Hematopoietic multipotent progenitor cell treated with erythropoietin and hydrocortisone succinate and interleukin-3 and kit ligand, for 4 days (in vitro differentiated cells): ENCODE measurements around the gene AOC3.
"Not testable (repeated sequence)": the region's sequence is repeated elsewhere in the genome, so short reads cannot be mapped to it uniquely, and the experiment has no call there.

Experiments used
- DNase-seq: peaks from one replicate; pipeline ENCODE4 v3.0.0-alpha.2; 2015

Gene AOC3

GRCh38 chr17:42844761-42845555 is 6.0 kb upstream of the AOC3 start:
- no peak for DNase-seq

GRCh38 chr17:42845556-42845917 is 5.5 kb upstream of the AOC3 start:
- no peak for DNase-seq

DNA sequence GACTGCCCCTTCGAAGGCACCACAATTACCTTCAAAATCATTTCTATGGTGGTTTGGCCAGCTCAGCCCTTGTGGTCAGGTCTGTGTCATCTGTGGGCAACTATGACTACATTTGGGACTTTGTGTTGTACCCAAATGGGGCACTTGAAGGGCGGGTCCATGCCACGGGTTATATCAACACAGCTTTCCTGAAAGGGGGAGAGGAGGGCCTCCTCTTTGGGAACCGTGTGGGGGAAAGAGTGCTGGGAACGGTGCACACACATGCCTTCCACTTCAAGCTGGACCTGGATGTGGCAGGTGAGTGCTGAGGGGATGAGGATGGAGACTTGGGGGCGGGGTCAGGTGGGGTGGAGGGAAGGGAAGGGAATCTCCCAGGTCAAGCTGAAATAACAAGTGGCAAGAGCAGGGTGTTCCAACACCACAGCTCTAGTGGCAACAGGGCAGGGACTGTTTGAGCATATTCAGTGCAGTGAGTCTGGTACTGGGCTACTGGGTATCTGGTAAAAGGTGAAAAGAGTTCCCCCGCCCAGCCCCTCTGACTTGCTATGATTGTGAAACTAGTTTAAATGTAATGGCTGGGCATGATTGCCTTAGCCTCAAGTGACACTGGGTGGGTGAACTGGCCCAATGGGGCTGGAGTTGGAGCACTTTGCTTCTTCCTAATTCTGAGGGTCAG is 4.9 kb upstream of the AOC3 start:
- no peak for DNase-seq

DNA sequence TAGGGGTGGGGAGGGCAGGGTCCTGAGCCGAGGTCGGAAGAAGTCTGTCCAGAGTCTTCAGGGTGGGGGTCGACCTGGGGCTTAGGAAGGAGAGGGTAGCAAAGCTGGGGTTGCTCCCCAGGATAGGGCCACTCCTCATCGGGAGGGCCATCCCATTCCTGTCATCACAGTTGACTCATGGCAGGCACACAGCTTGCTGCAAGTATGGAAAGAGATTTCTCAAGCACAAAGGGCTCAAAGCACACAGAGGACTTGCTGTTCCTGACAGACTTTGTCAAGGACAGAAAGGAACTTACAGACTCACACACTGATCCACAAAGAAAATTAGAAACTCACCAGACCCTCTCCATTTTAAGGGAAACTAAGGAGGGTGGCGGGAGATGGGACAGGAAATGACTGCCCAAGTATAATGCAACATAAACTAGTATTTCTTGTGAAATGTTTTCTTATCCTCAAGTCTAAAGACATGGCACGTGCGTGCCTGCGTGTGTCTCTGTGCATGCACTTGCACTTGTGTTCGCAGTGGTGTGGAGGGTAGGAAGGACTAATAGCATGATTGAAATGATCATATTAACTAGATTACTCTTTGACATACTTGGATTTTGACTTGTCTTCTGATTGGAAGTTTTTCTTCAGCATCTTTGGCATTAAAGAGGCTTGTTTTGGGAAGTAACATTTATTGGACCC is 4.3 kb upstream of the AOC3 start:
- no peak for DNase-seq

GRCh38 chr17:42848093-42848492 is 2.9 kb upstream of the AOC3 start:
- DNase-seq, result no peak

- no peak for DNase-seq
Measured at GRCh38 chr17:42849031-42849430, 2.0 kb upstream of the AOC3 start.

DNA sequence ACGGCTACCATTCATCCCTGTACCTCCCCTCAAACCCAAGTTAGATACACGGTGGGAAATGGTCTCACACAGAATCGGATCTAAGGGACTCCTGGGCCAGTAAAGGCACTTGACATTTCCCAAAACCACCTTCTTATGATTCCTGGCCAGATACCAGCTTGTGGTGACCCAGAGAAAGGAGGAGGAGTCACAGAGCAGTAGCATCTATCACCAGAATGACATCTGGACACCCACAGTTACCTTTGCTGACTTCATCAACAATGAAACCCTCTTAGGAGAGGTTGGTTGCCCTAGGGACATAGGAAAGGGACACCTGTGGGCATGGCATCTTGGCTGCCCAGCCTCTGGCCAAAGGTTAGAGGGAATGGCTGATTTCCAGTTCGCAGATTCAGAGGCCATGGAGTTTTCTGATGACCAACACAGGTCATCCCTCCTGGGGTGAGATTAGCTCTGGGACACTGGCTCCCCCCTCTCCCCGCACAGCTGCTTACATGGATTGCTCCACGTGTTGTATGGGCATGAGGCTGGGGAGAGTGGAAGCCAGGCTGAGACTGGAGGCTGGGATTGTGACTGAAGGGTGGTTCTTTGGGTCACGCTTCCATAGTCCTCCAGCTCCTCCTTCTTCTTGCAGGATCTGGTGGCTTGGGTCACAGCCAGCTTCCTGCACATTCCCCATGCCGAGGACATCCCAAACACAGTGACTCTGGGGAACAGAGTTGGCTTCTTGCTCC is 1.4 kb upstream of the AOC3 start:
- DNase-seq, result no peak

DNA sequence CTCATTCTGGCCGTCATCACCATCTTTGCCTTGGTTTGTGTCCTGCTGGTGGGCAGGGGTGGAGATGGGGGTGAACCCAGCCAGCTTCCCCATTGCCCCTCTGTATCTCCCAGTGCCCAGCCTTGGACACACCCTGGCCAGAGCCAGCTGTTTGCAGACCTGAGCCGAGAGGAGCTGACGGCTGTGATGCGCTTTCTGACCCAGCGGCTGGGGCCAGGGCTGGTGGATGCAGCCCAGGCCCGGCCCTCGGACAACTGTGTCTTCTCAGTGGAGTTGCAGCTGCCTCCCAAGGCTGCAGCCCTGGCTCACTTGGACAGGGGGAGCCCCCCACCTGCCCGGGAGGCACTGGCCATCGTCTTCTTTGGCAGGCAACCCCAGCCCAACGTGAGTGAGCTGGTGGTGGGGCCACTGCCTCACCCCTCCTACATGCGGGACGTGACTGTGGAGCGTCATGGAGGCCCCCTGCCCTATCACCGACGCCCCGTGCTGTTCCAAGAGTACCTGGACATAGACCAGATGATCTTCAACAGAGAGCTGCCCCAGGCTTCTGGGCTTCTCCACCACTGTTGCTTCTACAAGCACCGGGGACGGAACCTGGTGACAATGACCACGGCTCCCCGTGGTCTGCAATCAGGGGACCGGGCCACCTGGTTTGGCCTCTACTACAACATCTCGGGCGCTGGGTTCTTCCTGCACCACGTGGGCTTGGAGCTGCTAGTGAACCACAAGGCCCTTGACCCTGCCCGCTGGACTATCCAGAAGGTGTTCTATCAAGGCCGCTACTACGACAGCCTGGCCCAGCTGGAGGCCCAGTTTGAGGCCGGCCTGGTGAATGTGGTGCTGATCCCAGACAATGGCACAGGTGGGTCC is 607 bp downstream of the AOC3 start:
- DNase-seq, result not testable (repeated sequence)

- no peak for DNase-seq
Measured at GRCh38 chr17:42852351-42852750, 1.4 kb downstream of the AOC3 start.

DNA sequence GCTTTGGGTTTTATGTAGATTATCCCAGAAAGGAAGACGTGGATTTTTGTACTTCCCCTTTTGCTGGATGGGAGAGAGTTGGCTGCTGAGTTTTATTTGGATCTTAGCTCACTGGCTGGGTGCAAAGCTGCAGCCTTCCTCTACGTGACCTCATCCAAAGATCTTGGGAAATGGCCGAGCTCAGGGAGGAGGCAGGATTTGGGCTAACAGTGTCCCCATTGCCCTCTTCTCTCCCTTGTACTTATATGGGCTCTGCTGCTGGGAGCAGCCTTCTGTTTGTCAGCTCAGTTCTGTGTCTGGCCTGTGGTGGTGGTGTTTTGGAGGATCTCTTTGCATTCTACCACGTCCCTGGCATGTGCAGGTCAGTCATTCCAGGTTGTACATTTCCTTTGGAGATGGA is 2.0 kb downstream of the AOC3 start:
- DNase-seq, result no peak

- no peak for DNase-seq
Measured at GRCh38 chr17:42853597-42853967, 2.6 kb downstream of the AOC3 start.

DNA sequence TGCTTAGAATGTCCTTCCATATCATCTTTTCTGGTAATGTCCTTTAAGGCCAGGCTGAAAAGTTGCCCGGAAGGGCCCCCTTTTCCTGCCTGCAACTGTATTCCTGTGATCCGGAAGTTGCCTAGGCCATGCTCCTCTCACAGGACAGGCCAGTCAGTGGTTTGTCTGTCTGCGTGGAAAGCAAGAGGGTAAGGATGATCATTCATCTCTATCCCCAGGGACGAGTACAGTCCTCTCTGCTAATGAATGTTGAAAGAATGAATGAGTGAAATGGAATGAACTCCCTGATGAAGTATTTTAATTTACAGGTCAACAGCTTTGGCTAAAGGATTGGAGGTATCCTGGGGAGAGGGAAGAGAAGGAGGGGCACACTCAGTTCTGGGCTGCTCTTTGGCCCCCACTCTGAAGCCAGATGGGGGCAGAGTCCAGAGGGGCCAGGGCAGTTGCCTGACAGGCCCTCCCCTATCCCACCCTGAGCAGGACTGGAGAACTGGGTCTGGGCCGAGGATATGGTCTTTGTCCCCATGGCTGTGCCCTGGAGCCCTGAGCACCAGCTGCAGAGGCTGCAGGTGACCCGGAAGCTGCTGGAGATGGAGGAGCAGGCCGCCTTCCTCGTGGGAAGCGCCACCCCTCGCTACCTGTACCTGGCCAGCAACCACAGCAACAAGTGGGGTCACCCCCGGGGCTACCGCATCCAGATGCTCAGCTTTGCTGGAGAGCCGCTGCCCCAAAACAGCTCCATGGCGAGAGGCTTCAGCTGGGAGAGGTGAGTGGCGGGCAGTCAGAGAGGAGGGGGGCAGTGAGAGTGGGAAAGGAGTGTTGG is 3.2 kb downstream of the AOC3 start:
- no peak for DNase-seq

DNA sequence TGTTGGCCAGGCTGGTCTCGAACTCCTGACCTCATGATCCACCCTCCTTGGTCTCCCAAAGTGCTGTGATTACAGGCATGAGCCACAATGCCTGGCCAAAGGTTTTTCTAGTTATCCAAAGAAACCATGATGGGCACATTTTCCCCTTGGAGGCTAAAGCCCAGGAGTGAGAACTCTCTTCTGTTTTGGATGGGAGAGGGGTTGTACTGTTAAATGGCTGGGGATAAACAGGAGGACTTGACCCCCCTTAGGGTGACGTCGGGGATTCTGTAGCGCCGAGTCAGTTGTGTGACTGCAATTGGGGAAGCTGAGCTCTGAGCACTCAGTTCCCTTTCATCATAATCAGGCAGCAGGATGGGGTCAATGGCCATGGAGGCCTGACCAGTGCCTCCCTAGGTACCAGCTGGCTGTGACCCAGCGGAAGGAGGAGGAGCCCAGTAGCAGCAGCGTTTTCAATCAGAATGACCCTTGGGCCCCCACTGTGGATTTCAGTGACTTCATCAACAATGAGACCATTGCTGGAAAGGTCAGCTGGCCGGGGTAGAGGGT is 4.1 kb downstream of the AOC3 start:
- no peak for DNase-seq

DNA sequence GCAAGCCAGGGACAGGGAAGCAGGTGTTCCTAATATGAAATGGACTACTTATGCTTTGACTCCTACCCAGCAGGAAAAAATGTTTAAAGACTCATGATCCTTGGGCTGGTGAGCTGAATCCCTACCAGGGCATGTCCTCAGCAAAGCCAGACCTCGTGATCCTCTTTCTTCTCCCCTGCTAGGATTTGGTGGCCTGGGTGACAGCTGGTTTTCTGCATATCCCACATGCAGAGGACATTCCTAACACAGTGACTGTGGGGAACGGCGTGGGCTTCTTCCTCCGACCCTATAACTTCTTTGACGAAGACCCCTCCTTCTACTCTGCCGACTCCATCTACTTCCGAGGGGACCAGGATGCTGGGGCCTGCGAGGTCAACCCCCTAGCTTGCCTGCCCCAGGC is 5.1 kb downstream of the AOC3 start:
- not testable (repeated sequence) for DNase-seq

DNA sequence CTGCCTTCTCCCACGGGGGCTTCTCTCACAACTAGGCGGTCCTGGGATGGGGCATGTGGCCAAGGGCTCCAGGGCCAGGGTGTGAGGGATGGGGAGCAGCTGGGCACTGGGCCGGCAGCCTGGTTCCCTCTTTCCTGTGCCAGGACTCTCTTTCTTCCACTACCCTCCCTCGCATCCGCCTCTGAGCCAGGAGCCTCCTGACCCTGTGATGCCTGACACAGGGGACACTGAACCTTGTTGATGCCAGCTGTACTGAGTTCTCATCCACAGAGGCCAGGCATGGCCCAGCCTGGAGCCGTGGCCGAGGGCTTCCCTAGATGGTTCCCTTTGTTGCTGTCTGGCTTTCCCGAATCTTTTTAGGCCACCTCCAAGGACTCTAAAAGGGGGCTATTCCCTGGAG is 5.5 kb downstream of the AOC3 start:
- DNase-seq, result not testable (repeated sequence)

DNA sequence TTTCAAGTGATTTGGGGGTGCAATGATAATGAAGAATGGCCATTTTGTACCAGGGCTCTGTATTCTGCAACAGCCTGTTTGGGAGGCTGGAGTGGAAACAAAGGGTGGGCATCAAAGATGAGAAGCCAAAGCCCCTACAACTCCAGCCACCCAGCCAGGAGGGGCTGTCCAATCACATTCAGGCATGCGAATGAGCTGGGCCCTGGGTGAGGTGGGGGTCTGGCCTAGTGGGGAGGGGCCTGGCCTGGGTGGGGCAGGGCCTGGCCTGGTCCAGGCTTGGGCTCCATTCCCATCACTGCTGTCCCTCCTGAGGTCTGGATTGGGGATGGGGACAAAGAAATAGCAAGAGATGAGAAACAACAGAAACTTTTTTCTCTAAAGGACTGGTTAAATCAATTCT is 6.4 kb downstream of the AOC3 start:
- DNase-seq, result no peak

DNA sequence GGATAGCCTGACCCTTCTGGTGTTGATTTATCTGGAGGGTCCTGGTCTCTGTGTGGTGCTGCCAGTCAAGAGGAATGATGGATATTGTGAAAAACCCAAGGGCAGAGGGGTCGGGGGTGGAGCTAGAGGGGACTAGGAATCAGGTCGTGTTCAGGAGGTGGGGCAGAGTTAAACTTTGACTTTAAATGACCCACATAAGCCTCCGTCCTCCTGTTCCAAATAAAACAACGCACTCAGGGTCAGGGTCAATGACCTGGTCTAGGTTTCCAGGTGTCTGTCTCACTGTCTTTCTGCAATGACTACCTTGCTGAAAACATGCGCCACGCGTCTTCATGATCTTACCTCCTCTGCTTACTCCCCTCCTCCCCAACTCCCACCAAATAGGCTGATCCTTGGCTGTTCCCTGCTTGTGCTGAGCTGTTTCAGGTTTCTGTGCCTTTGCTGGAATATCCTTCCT is 14.7 kb downstream of the AOC3 start:
- no peak for DNase-seq

GRCh38 chr17:42866216-42866615 is 15.2 kb downstream of the AOC3 start:
- DNase-seq, result no peak

GRCh38 chr17:42866631-42867575 is 15.9 kb downstream of the AOC3 start:
- DNase-seq, result no peak
